GM12878 (cell line): Measurements from ENCODE around the gene GREM1. TPM values are rescaled to one million over a fixed set of nuclear protein-coding genes. Genes with fewer than 3 reads are reported as not detected.

Source experiments
- ATAC-seq: fragments of 200-7000 bp; cut with Tn5 transposase; 3 replicates; pipeline ENCODE4 v1.9.1; 2020; ENCODE audit warnings: mild to moderate bottlenecking, moderate library complexity
- BruUV-seq: library from RNA; stranded (reverse); fragments of 400-500 nt; replicated peaks from 2 replicates; lab custom pipeline; 2021; lab: Mats Ljungman, UMichigan
- CTCF ChIA-PET: fragments of 300-600 bp; sonication (Branson Sonifier 250); formaldehyde crosslinking; extraction: SDS; loops from one replicate; lab custom pipeline; 2021; ENCODE audit warnings: inconsistent platforms; lab: Yijun Ruan, JAX
- POLR2A ChIA-PET: fragments of 350-600 bp; formaldehyde crosslinking; extraction: SDS; loops from one replicate; lab custom pipeline; 2021; ENCODE audit warnings: inconsistent platforms; lab: Charles Lee
- RAD21 ChIA-PET: fragments of 300-600 bp; sonication (Branson Sonifier 250); formaldehyde crosslinking; loops from one replicate; lab custom pipeline; 2023; ENCODE audit warnings: antibody characterized with exemption; ENCODE audit not compliant: unreplicated experiment; lab: Charles Lee
- SMC1A ChIA-PET: fragments of 300-600 bp; sonication (Branson Sonifier 250); formaldehyde crosslinking; loops from one replicate; lab custom pipeline; 2023; ENCODE audit not compliant: unreplicated experiment, uncharacterized antibody; lab: Charles Lee
- DNase-seq: peaks from one replicate; pipeline ENCODE4 v3.0.0-alpha.2; 2011; ENCODE audit warnings: low read depth, low spot score
- FAIRE-seq: peaks from 3 replicates; lab custom pipeline; 2011; peaks lifted over from hg19 to GRCh38; lab: Jason Lieb, UNC
- H2AFZ ChIP-seq: 2 replicates; pipeline ENCODE4 v1.6.0; 2011; ENCODE audit warnings: low read depth, low read length, control low read depth; ENCODE audit not compliant: control insufficient read depth
- H3K27ac ChIP-seq: 2 replicates; pipeline ENCODE4 v1.5.1; 2011; ENCODE audit warnings: control low read depth; ENCODE audit not compliant: control insufficient read depth, insufficient read depth
- H3K27me3 ChIP-seq, 2 experiments: replicated peaks in 1 of 2; 2 replicates each; pipeline versions ENCODE4 v1.6.0 to v1.6.1; 2011; ENCODE audit warnings: low read length in 1 of 2; ENCODE audit not compliant: control insufficient read depth in 2 of 2, insufficient read depth in 2 of 2
- H3K36me3 ChIP-seq, 2 experiments: 2 replicates each; pipeline ENCODE4 v1.5.1; 2011; ENCODE audit warnings: low read length in 1 of 2; ENCODE audit not compliant: control insufficient read depth in 2 of 2, insufficient read depth in 2 of 2
- H3K4me1 ChIP-seq: 2 replicates; pipeline ENCODE4 v1.6.1; 2011; ENCODE audit warnings: mild to moderate bottlenecking, low read length, moderate library complexity, mixed read lengths; ENCODE audit not compliant: control insufficient read depth, insufficient read depth
- H3K4me2 ChIP-seq: 2 replicates; pipeline ENCODE4 v1.6.0; 2011; ENCODE audit warnings: control low read depth; ENCODE audit not compliant: control insufficient read depth, insufficient read depth
- H3K4me3 ChIP-seq: fragments of 200-600 bp; sonication (generic); 2 replicates; pipeline ENCODE4 v1.5.1; 2016
- H3K79me2 ChIP-seq: 2 replicates; pipeline ENCODE4 v1.6.0; 2011; ENCODE audit warnings: low read length; ENCODE audit not compliant: control insufficient read depth, insufficient read depth
- H3K9ac ChIP-seq: 2 replicates; pipeline ENCODE4 v1.8.0; 2011; ENCODE audit warnings: low read length, control low read depth, mixed read lengths; ENCODE audit not compliant: control insufficient read depth, insufficient read depth
- H3K9me3 ChIP-seq: replicated peaks from 3 replicates; pipeline ENCODE4 v1.5.1; 2011; ENCODE audit warnings: mild to moderate bottlenecking, low read length; ENCODE audit not compliant: control insufficient read depth, insufficient read depth
- H4K20me1 ChIP-seq: 2 replicates; pipeline ENCODE4 v1.6.0; 2011; ENCODE audit not compliant: control insufficient read depth, insufficient read depth
- BCL3 ChIP-seq: IDR thresholded peaks from 2 replicates; pipeline ENCODE4 v1.6.1; 2011; ENCODE audit warnings: borderline replicate concordance, low read depth, mild to moderate bottlenecking, moderate library complexity, low read length; ENCODE audit not compliant: insufficient read depth, poor library complexity, severe bottlenecking
- HDAC6 ChIP-seq: fragments of 200-600 bp; sonication (generic); IDR thresholded peaks from one replicate; pipeline ENCODE4 v1.8.0; 2017; ENCODE audit warnings: antibody characterized with exemption; ENCODE audit not compliant: unreplicated experiment
- PAX8 ChIP-seq: fragments of 450-650 bp; IDR thresholded peaks from 2 replicates; pipeline ENCODE4 v1.6.1; 2017; ENCODE audit warnings: mild to moderate bottlenecking, moderate library complexity
- PML ChIP-seq: IDR thresholded peaks from 2 replicates; pipeline ENCODE4 v1.6.1; 2012; ENCODE audit warnings: low read length, inconsistent platforms
- RCOR1 ChIP-seq: conservative IDR thresholded peaks from 2 replicates; pipeline ENCODE4 v1.6.1; 2012; ENCODE audit warnings: low read depth, low read length, improper control_type of control experiment
- RFX5 ChIP-seq: IDR thresholded peaks from 2 replicates; pipeline ENCODE4 v1.6.1; 2011; ENCODE audit warnings: low read depth, low read length, improper control_type of control experiment
- SKIL ChIP-seq: fragments of 450-650 bp; IDR thresholded peaks from 2 replicates; pipeline ENCODE4 v1.6.1; 2017; ENCODE audit warnings: mild to moderate bottlenecking, low read depth, inconsistent platforms; ENCODE audit not compliant: poor library complexity, severe bottlenecking
- STAT3 ChIP-seq: IDR thresholded peaks from 2 replicates; pipeline ENCODE4 v1.6.1; 2011; ENCODE audit warnings: low read depth, low read length, improper control_type of control experiment
- WRNIP1 ChIP-seq: IDR thresholded peaks from 2 replicates; pipeline ENCODE4 v1.6.1; 2011; ENCODE audit warnings: low read depth, low read length, improper control_type of control experiment, borderline replicate concordance
- ZBED1 ChIP-seq: IDR thresholded peaks from 2 replicates; pipeline ENCODE4 v1.6.1; 2016; ENCODE audit warnings: borderline replicate concordance
- ZNF207 ChIP-seq: fragments of 450-650 bp; IDR thresholded peaks from 2 replicates; pipeline ENCODE4 v1.6.1; 2014; ENCODE audit warnings: antibody characterized with exemption, mild to moderate bottlenecking, borderline replicate concordance
- ZNF24 ChIP-seq: fragments of 450-650 bp; IDR thresholded peaks from 2 replicates; pipeline ENCODE4 v1.6.1; 2017; ENCODE audit warnings: antibody characterized with exemption, mild to moderate bottlenecking
- WGBS: methylation state at CpG from one replicate; pipeline ENCODE4 v1.1.6; 2016; ENCODE audit warnings: low lambda C conversion rate; ENCODE audit not compliant: insufficient replicate concordance, insufficient coverage; ENCODE audit errors: missing lambda C conversion rate; 5-methylcytosine and 5-hydroxymethylcytosine counted together
- in situ Hi-C: fragments of 300-500 bp; cut with MboI; formaldehyde crosslinking; loops from 9 replicates; pipeline ENCODE4 v1.14.3; 2018; ENCODE audit warnings: mixed read lengths
- intact Hi-C: fragments of 100-400 bp; cut with micrococcal nuclease; formaldehyde crosslinking; loops from one replicate; pipeline ENCODE4 v1.14.2; 2022; ENCODE audit not compliant: unreplicated experiment
- polyA plus RNA-seq, 11 experiments: library from polyadenylated mRNA; depleted of rRNA in 4 of 11; unstranded in 6 of 11; stranded (reverse) in 5 of 11; fragments of >200 nt; fragmentation: Nextera tagmentation in 4 of 11; fragmentation: Illumina TruSeq in 1 of 11; extraction: Ambion mirVana in 4 of 11; extraction: Trizol in 1 of 11; gene quantifications; 1 replicate in 1 of 11; 2 replicates in 10 of 11; pipeline versions ENCODE4 v1.2.1 to v1.2.3, GENCODE V29; 2011 to 2016; ENCODE audit warnings: inconsistent platforms in 2 of 11, missing spikeins in 2 of 11, low read depth in 1 of 11
- total RNA-seq, 4 experiments: library from RNA; depleted of rRNA in 3 of 4; stranded (reverse); fragments of >200 nt in 3 of 4; fragmentation: Illumina TruSeq in 1 of 4; extraction: Trizol in 1 of 4; gene quantifications; 2 replicates each; pipeline versions ENCODE4 v1.2.1 to v1.2.3, GENCODE V29; 2013 to 2021
- TF ChIP-seq, protein P1 (sequence below): IDR thresholded peaks from 2 replicates; pipeline ENCODE4 v1.6.1; 2012; ENCODE audit warnings: low read length, inconsistent platforms

GREM1 gene
- total and polyA plus RNA-seq, 10 of the 15 experiments (the other 5 are each of a cell fraction or from before 2014, with no cell fraction given): 0.08 to 0.36 (median 0.08) TPM; not detected in 7

- ChIA-PET POLR2A (no interaction called here), CTCF (interaction anchor here (1.3 kb wide), 1 partner anchor 42 kb away, joined by 6 read pairs; no protein-coding TSS in a partner anchor)
- Histone ChIP-seq H3K9me3 (no peaks in the 10 kb centered on the region), H3K27ac (no peak overlapping the region), H4K20me1 (no peaks in the 10 kb centered on the region), H3K4me2 (no peak overlapping the region), H3K27me3 (peaks cover 0 to 4% of the 10 kb centered on the region in 2 experiments; a peak in 1 of 4 replicates), H3K4me3 (no peak overlapping the region), H3K36me3 (no peaks in the 10 kb centered on the region)
- FAIRE-seq (no peak), DNase-seq (no peak), ATAC-seq (no peak)
- TF ChIP-seq ZBED1 (no peak), RCOR1 (no peak), ZNF24 (no peak), ZNF207 (no peak), RFX5 (no peak), SKIL (no peak), STAT3 (no peak), PAX8 (no peak), BCL3 (no peak), HDAC6 (no peak), PML (no peak), WRNIP1 (no peak)
- TF ChIP-seq, protein P1, sequence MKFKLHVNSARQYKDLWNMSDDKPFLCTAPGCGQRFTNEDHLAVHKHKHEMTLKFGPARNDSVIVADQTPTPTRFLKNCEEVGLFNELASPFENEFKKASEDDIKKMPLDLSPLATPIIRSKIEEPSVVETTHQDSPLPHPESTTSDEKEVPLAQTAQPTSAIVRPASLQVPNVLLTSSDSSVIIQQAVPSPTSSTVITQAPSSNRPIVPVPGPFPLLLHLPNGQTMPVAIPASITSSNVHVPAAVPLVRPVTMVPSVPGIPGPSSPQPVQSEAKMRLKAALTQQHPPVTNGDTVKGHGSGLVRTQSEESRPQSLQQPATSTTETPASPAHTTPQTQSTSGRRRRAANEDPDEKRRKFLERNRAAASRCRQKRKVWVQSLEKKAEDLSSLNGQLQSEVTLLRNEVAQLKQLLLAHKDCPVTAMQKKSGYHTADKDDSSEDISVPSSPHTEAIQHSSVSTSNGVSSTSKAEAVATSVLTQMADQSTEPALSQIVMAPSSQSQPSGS: no peak
- TF ChIP-seq, all 136 proteins: peak for 0
- H3K79me2 ChIP-seq: no peaks in the 10 kb centered on the region
- SMC1A ChIA-PET: interaction anchor here (1.3 kb wide), 1 partner anchor 9 kb away, joined by 3 read pairs; no protein-coding TSS in a partner anchor
- intact Hi-C loops: no loop called here
- RAD21 ChIA-PET: no interaction called here
- no peak overlapping the region for H3K9ac ChIP-seq
- H3K4me1 ChIP-seq: no peaks in the 10 kb centered on the region
- H2AFZ ChIP-seq: no peak overlapping the region
- WGBS: 35% methylated on average over 8 of the region's 8 CpGs
- in situ Hi-C loops: no loop called here
- BruUV-seq: no TSS peak
Observed at GRCh38 chr15:32704395-32704981, 13.3 kb upstream of the GREM1 start.
